ENCODE results near the gene ABLIM3.

The ABLIM3 gene

DNA sequence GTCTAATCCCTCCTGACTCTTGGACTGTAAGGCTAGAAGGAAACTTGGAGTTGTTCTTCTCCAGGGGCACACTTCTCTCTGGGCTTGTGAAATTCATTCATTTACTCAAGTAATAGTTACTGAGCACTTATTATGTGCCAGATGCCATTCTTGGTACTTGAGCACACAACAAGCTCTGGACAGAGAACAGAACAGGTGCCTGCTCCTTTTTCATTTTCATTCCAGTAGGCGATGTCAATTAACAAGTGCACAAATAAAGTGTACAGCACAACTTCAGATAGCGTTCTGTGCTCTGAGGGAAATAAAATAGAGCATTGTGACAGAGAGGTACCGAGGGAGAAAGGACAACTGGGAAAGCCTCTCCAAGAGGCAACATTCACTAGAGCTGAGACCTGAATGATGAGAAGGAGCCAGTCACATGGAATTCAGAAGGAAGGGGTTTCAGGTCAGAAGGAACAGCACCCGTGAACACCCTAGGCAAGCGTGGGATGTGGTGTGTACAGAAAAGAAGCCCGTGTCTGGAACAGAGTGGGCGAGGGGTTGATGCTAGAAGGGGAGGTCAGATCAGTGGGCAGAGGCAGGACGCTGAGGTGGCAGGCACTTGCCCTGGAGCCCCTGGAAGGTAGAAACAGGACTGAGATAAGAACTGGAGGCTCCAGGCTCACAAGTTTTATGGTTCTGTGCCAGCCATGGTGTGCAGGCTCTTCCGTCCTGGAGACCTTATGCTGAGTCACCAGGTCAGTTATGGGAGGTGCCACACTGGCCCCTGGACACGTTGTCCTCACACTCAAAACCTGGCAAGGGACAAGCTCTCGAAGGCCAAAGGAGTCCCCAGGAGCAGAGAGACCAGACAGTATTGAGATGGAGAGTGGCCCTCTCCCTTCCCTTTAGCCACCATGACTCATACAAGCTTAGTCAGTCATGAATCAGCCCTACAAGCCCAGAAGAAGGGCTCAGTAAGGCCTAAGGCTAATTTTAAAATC is 7.2 kb upstream of the ABLIM3 start:
- no peak for DNase-seq

DNA sequence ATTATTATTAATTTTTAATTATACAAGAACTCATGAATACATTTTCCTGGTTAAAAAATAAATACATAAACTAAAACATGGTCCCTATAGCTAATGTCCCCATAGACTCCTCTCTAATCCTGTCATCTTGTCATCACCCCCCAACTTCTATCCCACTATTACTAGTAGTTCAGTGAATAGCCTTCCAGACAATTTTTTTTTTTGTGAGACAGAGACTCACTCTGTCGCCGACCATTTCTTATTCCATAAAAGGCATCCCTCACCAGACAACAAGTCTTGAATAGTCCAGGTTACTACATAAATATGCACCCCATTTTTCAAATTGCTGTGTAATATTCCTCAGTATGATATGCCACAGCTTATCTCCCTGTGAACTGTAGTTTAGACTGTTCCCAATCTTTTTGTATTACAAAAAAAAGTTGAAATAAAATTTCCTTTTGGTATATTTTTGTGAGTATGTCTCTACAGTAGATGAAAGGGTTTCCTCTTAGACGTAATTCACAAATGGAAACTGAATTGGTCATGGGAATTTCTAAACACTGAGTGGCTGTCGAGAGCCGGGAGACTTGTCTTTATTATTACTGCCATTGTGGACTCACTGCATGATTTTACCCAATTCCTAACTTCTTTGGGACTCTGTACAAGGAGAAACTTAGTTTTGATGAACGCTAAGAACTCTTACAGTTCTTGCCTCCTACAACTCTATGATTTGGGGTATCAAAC is 6.4 kb upstream of the ABLIM3 start:
- DNase-seq = no peak

DNA sequence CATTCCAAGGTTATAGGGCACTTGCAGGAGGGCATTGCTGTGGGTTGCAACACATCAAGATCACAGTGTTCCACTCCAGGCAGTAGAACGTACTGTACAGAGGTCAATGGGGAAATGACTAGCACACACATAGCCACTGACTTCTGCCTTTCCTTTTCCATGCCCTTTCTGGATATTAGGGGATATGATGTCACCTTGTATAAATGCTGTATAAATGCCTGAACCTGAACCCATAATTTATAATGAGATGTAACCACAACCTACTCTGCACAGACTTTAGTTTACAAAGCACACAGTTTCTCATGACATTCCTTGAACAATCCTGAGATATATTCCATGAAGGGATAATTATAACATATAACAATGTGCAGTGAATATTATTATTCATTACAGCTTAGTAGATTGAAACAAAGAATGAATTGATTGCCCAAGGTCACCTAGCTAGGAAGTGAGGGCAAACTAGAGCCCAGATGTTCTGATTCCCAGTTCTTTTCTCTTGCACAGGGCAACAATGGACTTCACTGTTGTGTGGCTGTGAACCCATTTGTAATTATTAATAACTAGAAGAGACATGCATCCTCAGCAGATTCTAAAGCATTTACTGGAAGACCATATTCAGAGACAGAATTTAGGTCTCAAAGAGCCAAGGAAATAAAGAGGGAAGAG is 5.6 kb upstream of the ABLIM3 start:
- DNase-seq = no peak

GRCh38 chr5:149138182-149138923 is 2.9 kb upstream of the ABLIM3 start:
- DNase-seq = no peak

- DNase-seq = no peak
Measured at GRCh38 chr5:149140197-149141002, 893 bp upstream of the ABLIM3 start.

DNA sequence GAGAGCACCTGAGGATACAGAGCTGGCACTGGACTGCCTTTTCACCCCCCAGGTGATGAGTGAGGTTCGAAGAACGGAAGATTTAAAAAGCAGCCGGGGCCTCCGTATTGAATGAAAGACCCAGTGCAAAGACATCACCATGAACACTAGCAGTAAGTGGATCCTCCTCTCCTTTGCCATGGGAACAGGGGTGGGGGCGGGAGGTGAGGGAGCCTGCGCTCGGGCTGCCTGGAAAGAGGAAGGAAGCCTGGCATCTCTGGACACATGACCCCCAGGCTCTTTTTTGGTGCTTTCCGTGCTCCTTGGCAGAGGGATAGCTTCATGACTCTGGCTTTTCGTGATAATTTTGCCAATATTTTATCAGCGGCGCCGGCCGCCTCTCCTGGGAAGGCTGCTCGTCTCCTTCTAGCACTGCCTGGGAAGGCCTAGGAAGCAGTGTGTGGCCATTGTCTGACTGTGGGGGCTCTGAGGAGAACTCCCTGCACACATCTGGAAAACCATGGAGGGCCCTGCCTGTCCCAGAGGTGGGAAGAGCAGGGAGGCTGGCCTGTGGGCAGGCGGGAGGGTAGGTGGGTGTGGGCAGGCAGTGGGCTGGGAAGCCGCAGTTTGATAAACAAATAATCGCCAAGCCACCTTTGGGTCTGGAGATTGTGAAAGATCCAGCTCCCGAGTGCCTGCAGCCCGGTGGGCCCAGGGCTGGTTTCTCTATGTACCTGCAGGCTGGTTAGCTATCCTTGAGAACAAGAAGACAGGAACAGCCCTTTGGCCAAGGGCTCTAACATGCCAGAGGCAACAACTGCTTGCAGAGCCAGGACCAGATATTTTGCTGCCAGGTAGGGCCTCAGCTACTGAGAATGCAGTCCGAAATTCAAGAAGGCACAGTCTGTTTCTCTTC is 911 bp downstream of the ABLIM3 start:
- no peak for DNase-seq

GRCh38 chr5:149143470-149143869 is 2.2 kb downstream of the ABLIM3 start:
- DNase-seq = no peak

DNA sequence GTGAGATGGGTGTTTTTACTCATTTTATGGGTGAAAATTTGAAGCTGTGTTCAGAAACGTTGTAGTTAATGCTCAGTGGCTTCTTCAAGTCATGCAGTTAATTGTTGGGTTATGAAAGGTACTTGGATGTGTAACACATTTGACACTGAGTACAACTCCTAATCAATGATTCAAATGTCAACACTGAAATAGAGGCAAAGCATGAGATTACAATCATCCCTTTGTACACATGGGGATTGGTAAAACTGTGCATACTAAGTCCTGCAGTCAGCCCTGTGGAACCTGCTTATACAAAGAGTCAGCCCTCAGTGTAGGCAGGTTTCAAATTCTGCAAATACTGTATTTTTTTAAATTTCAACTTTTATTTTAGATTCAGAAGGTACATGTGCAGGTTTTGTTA is 3.3 kb downstream of the ABLIM3 start:
- DNase-seq = no peak

DNA sequence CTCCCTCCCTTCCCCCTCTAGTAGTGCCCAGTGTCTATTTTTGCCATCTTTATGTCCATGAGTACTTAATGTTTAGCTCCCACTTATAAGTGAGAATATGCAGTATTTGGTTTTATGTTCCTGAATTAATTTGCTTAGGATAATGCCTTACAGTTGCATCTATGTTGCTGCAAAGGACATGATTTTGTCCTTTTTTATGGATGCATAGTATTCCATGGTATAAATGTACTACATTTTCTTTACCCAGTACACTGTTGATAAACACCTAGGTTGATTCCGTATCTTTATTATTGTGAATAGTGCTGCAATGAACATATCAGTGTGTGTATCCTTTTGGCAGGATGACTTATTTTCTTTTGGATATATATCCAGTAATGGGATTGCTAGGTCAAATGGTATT is 3.8 kb downstream of the ABLIM3 start:
- no peak for DNase-seq

DNA sequence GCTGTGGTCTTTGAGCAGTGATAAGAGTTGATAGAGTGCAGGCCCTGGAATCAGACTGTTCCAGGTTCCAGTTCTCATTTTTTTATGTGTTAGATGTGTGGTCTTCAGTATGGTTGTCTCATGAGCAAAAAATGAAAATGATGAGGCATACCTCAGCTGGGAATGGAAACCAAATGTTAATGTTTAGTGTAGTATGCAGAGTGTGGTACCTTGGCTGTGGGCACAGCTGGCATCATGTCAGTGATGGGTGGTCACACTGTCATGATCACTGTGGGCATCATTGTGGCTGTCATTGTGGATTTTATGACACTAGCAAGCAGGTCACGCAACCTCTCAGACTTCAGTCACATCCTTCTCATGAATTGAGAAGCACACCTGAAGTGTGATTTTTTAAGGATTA is 6.4 kb downstream of the ABLIM3 start:
- DNase-seq = no peak

DNA sequence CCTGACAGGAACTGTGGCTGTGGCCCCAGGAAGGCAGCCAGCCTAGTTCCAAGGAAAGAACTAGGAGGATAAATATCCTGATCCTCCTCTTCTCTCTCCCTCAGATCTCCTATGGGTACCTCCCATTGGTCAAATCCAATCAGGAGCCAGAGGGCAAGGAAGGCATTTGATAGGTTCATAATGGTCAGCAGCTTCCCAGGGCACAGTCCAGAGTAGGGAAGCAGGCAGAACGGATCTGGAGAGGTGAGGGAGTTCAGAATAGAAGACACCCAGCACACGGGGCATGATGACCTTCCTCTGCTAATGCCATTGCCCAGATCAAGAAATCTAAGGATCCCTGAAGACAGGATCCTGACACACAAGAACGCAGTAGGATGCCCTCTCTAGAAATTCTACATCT is 8.6 kb downstream of the ABLIM3 start:
- no peak for DNase-seq

DNA sequence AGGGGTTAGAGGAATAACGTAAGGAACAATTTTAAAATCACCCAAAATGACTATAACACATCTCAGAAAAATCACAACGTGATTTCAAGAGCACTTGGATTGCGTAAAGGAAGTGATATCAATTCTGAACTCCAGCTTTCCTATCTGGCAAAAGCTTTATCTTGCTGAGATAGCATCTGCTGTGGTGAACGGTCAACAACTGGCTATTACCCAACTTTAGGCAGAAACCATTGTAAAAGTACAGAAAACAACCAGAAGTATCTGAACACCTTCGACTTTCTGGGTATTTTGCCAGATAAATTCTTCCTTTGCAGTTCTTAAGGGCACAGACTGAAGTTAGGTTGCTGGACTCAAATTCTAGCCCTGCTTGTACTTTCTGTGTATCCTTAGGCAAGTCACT is 9.2 kb downstream of the ABLIM3 start:
- DNase-seq = no peak

GRCh38 chr5:149151717-149152116 is 10.4 kb downstream of the ABLIM3 start:
- no peak for DNase-seq

GRCh38 chr5:149152317-149152746 is 11.0 kb downstream of the ABLIM3 start:
- no peak for DNase-seq

- DNase-seq = no peak
Measured at GRCh38 chr5:149153193-149153750, 12.0 kb downstream of the ABLIM3 start.

DNA sequence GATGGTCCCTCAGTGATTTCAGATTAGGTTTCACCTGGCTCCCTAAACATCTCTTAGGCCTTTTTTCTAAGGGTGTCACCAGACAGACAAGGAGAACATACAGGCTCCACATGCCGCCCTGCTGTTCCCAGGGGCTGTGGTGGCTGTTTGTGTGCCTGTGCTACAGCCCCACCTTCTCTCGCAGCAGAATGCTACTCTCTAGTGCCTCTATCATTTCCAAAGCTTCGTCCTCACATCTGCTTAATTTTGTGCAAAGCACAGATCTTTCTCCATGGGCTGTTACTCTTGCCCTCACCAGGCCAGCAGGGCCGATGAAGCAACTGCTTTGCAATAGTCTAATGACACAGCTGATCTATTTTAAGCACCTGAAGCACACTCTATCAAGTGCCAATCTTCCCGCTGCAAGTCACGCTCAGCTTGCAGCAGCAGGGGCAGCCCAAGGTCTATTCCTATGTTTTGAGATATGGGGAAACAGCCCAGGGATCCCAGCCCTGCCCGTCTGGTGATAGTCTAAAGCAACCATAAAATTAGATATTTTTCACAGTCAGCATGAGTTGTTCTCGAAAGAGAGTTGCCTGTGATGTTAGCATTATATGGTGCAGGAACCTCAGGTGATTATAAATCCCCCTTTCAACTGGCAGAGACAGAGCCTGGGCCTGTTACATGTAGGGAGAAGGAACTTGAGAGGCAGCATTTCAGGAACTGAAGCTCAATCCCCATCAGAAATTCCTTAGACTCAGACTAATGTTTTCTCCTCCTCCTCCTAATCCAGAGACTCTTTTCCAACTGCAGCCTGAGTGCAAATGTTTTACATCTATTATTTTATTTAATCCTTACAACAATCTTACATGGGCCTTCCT is 12.7 kb downstream of the ABLIM3 start:
- DNase-seq = peak; percentile 40

DNA sequence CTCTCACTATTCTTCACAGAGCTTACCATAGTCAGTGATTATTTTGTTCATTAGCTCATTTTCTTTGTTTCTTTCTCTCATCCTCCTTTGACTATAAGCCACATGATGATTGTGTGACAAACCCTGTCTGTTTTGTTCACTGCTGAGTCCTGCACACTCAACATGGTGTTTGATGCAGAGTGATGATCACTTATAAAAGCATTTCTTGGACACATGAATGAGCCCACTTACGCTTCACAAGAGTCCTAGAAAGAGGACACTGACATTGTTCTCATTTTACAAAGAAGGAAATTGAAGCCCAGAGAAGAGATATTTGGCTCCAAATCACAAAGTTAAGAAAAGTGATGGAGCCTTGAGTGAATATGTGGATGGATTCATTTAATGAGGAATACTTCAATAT is 13.4 kb downstream of the ABLIM3 start:
- no peak for DNase-seq

DNA sequence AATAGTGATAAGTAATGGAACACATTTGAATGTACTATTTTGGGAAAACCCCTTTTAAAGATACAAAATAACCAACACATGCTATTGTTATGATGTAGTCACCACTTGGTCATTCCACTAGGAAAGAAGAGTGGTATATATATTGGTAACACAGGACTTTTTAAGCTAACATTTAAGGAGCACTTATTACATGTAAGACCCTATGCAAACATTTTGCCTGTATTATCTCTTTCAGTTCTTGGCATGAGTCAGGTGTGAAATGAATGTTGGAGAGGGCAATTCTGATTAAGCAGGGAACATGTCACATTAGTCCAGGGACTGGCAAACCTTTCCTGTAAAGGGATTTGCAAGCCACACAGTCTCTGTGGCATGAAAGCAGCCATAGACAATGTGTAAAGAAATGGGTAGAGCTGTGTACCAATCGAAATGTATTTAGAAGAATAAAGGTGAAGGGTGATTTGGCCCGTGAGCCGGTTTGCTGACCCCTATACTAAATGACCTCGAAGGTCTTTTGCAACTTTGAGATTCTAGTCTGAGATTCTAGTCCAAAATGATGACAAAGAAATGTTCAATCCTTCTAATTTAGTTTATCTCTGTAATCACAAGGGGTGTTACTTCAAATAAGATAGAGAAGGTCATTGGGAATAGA is 15.3 kb downstream of the ABLIM3 start:
- DNase-seq = no peak

- DNase-seq = no peak
Measured at GRCh38 chr5:149157330-149157729, 16.0 kb downstream of the ABLIM3 start.

Data from NCI-H2107 (cell line).